ENCODE results near the gene FBXO11. TPM values are rescaled to one million over a fixed set of nuclear protein-coding genes. Genes with fewer than 3 reads are reported as not detected.

Gene FBXO11
- total and polyA plus RNA-seq, 10 of the 15 experiments (the other 5 are each of a cell fraction or from before 2014, with no cell fraction given): 5.9 to 38.9 (median 22.5) TPM

DNA sequence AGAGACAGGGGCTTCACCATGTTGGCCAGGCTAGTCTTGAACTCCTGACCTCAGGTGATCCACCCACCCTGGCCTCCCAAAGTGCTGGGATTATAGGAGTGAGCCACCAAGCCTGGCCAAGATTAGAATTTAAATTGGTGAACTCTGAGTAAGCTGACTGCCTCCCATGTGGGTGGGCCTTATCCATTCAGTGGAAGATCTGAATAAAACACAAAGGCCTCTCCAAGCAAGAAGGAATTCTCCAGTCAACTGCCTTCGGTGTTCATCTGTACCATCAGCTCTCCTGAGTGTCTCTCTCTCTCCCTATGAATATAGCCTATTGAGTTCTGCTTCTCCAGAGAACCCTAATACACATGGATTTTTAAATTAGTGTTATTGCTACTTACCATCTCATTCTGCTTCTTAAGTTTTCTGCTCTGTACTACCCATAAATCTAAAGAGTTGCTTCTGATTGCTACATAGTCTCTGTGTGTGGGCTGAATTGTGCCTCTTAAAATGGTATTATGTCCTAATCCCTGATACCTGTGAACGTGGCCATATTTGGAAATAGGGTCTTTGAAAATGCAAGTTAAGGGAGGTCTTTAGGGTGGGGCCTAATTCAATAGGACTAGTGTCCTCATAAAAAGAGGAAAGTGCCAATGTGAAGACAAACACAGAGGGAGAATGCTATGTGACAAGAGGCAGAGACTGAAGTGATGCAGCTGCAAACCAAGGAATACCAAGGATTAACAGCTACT, 36.3 kb downstream of the FBXO11 start (continued):
- TF ChIP-seq RFX5 (IDR thresholded peaks at IDR 0.05; ENCODE audit: low read depth, low read length): no peak
- TF ChIP-seq, protein P1, sequence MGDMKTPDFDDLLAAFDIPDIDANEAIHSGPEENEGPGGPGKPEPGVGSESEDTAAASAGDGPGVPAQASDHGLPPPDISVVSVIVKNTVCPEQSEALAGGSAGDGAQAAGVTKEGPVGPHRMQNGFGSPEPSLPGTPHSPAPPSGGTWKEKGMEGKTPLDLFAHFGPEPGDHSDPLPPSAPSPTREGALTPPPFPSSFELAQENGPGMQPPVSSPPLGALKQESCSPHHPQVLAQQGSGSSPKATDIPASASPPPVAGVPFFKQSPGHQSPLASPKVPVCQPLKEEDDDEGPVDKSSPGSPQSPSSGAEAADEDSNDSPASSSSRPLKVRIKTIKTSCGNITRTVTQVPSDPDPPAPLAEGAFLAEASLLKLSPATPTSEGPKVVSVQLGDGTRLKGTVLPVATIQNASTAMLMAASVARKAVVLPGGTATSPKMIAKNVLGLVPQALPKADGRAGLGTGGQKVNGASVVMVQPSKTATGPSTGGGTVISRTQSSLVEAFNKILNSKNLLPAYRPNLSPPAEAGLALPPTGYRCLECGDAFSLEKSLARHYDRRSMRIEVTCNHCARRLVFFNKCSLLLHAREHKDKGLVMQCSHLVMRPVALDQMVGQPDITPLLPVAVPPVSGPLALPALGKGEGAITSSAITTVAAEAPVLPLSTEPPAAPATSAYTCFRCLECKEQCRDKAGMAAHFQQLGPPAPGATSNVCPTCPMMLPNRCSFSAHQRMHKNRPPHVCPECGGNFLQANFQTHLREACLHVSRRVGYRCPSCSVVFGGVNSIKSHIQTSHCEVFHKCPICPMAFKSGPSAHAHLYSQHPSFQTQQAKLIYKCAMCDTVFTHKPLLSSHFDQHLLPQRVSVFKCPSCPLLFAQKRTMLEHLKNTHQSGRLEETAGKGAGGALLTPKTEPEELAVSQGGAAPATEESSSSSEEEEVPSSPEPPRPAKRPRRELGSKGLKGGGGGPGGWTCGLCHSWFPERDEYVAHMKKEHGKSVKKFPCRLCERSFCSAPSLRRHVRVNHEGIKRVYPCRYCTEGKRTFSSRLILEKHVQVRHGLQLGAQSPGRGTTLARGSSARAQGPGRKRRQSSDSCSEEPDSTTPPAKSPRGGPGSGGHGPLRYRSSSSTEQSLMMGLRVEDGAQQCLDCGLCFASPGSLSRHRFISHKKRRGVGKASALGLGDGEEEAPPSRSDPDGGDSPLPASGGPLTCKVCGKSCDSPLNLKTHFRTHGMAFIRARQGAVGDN (IDR thresholded peaks at IDR 0.05): no peak

DNA sequence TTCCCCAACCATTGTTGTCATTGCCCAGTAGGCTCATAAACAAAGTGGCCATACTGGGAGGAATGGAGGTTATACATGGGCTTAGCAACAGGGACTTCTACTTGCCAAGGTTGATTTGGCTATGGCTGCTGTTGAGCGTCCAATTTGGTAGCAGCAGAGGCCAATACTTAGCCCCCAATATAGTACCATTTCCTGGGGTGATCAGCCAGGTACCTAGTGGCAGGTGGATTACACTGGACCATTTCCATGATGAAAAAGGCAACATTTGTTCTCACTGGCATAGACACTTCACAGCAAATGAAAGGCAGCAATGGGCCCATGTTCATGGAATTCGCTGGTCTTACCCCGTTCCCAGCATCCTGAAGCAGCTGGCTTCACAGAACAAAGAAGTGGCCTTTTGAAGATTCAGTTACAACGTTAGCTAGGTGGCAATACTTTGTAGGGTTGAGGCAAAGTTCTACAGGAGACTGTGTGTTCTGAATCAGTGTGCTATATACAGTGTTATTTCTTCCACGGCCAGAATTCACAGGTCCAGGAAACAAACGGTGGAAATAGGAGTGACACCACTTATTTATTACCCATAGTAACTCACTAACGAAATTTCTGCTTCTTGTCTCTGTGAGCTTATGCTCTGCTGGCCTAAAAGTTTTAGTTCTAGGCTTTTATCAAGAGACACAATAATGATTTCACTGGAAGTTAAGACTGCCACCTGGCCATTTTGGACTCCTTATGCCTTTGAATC, 37.5 kb downstream of the FBXO11 start:
- ATAC-seq: no peak
- POLR2A ChIA-PET: interaction anchor here (0.6 kb wide), 2 partner anchors 221 to 228 kb away, joined by 3 to 5 read pairs; no protein-coding TSS in a partner anchor
- Histone ChIP-seq H3K27me3 (replicated peaks in 1 of 2; ENCODE audit: control insufficient read depth in 2 of 2, insufficient read depth in 2 of 2, low read length in 1 of 2) (no peaks in the 10 kb centered on the region), H3K9ac (ENCODE audit: control insufficient read depth, insufficient read depth, low read length) (no peak overlapping the region), H3K79me2 (ENCODE audit: control insufficient read depth, insufficient read depth, low read length) (peaks cover 44% of the 10 kb centered on the region), H3K9me3 (replicated peaks; ENCODE audit: control insufficient read depth, insufficient read depth, low read length) (no peaks in the 10 kb centered on the region), H3K4me2 (ENCODE audit: control insufficient read depth, insufficient read depth) (no peak overlapping the region), H3K27ac (ENCODE audit: control insufficient read depth, insufficient read depth) (no peak overlapping the region), H4K20me1 (ENCODE audit: control insufficient read depth, insufficient read depth) (no peaks in the 10 kb centered on the region; the same call in 1 of the 2 replicates), H2AFZ (ENCODE audit: control insufficient read depth, low read depth, low read length) (no peak overlapping the region), H3K4me3 (no peak overlapping the region), H3K36me3 (ENCODE audit: control insufficient read depth in 2 of 2, insufficient read depth in 2 of 2, low read length in 1 of 2) (peaks cover 6 to 11% of the 10 kb centered on the region in 2 experiments), H3K4me1 (ENCODE audit: control insufficient read depth, insufficient read depth, low read length) (no peaks in the 10 kb centered on the region)
- 67% methylated on average over 7 of the region's 7 CpGs for whole genome bisulfite sequencing (ENCODE audit: insufficient coverage, insufficient replicate concordance, low lambda C conversion rate, missing lambda C conversion rate)
- no peak for FAIRE-seq
- no peak for DNase-seq (ENCODE audit: low read depth, low spot score)
- RAD21 ChIA-PET (ENCODE audit: unreplicated experiment): no interaction called here
- TF ChIP-seq POLR2AphosphoS2 (IDR thresholded peaks at IDR 0.05; ENCODE audit: low read depth, low read length) (no peak), FOS (IDR thresholded peaks at IDR 0.05; ENCODE audit: borderline replicate concordance, extremely low read depth, insufficient read length) (no peak), CHD2 (IDR thresholded peaks at IDR 0.05; ENCODE audit: borderline replicate concordance, low read depth, low read length) (no peak), RAD21 (IDR thresholded peaks at IDR 0.05; ENCODE audit: insufficient read depth, low read depth, low read length) (no peak), ZNF622 (IDR thresholded peaks at IDR 0.05) (no peak), DPF2 (IDR thresholded peaks at IDR 0.05) (no peak), RFX5 (IDR thresholded peaks at IDR 0.05; ENCODE audit: low read depth, low read length) (no peak), HCFC1 (IDR thresholded peaks at IDR 0.05; ENCODE audit: low read length) (no peak)
- TF ChIP-seq, protein P2, sequence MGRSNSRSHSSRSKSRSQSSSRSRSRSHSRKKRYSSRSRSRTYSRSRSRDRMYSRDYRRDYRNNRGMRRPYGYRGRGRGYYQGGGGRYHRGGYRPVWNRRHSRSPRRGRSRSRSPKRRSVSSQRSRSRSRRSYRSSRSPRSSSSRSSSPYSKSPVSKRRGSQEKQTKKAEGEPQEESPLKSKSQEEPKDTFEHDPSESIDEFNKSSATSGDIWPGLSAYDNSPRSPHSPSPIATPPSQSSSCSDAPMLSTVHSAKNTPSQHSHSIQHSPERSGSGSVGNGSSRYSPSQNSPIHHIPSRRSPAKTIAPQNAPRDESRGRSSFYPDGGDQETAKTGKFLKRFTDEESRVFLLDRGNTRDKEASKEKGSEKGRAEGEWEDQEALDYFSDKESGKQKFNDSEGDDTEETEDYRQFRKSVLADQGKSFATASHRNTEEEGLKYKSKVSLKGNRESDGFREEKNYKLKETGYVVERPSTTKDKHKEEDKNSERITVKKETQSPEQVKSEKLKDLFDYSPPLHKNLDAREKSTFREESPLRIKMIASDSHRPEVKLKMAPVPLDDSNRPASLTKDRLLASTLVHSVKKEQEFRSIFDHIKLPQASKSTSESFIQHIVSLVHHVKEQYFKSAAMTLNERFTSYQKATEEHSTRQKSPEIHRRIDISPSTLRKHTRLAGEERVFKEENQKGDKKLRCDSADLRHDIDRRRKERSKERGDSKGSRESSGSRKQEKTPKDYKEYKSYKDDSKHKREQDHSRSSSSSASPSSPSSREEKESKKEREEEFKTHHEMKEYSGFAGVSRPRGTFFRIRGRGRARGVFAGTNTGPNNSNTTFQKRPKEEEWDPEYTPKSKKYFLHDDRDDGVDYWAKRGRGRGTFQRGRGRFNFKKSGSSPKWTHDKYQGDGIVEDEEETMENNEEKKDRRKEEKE (IDR thresholded peaks at IDR 0.05): no peak
- TF ChIP-seq, protein P3, sequence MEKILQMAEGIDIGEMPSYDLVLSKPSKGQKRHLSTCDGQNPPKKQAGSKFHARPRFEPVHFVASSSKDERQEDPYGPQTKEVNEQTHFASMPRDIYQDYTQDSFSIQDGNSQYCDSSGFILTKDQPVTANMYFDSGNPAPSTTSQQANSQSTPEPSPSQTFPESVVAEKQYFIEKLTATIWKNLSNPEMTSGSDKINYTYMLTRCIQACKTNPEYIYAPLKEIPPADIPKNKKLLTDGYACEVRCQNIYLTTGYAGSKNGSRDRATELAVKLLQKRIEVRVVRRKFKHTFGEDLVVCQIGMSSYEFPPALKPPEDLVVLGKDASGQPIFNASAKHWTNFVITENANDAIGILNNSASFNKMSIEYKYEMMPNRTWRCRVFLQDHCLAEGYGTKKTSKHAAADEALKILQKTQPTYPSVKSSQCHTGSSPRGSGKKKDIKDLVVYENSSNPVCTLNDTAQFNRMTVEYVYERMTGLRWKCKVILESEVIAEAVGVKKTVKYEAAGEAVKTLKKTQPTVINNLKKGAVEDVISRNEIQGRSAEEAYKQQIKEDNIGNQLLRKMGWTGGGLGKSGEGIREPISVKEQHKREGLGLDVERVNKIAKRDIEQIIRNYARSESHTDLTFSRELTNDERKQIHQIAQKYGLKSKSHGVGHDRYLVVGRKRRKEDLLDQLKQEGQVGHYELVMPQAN (conservative IDR thresholded peaks at IDR 0.05): no peak
- BruUV-seq (replicated peaks): no TSS peak
- intact Hi-C loops (cut with micrococcal nuclease; ENCODE audit: unreplicated experiment): no loop called here
- in situ Hi-C loops (cut with MboI): loop anchor here (5.0 kb wide), 1 partner anchor 554 kb away; no protein-coding TSS in a partner anchor
- CTCF ChIA-PET: interaction anchor here (6.6 kb wide), 1 partner anchor 10 kb away, joined by 39 read pairs; no protein-coding TSS in a partner anchor
- SMC1A ChIA-PET (ENCODE audit: uncharacterized antibody, unreplicated experiment): interaction anchor here (0.8 to 6.0 kb wide), 3 partner anchors 10 to 33 kb away, joined by 3 to 33 read pairs (median 4); no protein-coding TSS in a partner anchor

Measured in GM12878 (cell line).